Loucy (cell line): ENCODE results near the gene TMEM39B.

Source experiments
- H2AFZ ChIP-seq: fragments of 200-600 bp; sonication (generic); 2 replicates; pipeline ENCODE4 v1.6.0; 2016; ENCODE audit warnings: antibody characterized with exemption, mild to moderate bottlenecking, low read length, moderate library complexity
- H3F3A ChIP-seq: fragments of 200-600 bp; 2 replicates; pipeline ENCODE4 v1.6.0; 2016; ENCODE audit warnings: antibody characterized with exemption, low read depth, mild to moderate bottlenecking
- H3K27me3 ChIP-seq: fragments of 200-600 bp; sonication (generic); 2 replicates; pipeline ENCODE4 v1.6.1; 2014; ENCODE audit warnings: low read length, mild to moderate bottlenecking; ENCODE audit not compliant: insufficient read depth, poor library complexity, severe bottlenecking
- H3K36me3 ChIP-seq: fragments of 200-600 bp; sonication (generic); 2 replicates; pipeline ENCODE4 v1.6.1; 2016; ENCODE audit warnings: low read length; ENCODE audit not compliant: insufficient read depth
- H3K4me1 ChIP-seq: fragments of 200-600 bp; sonication (generic); 2 replicates; pipeline ENCODE4 v1.5.1; 2014; ENCODE audit warnings: low read length, mild to moderate bottlenecking; ENCODE audit not compliant: insufficient read depth, poor library complexity, severe bottlenecking
- H3K4me2 ChIP-seq: fragments of 200-600 bp; sonication (generic); 2 replicates; pipeline ENCODE4 v1.6.0; 2014; ENCODE audit warnings: antibody characterized with exemption, low read length, low read depth, mild to moderate bottlenecking; ENCODE audit not compliant: poor library complexity, severe bottlenecking
- H3K4me3 ChIP-seq: fragments of 200-600 bp; sonication (generic); 2 replicates; pipeline ENCODE4 v1.5.1; 2014; ENCODE audit warnings: low read length, mild to moderate bottlenecking, mixed read lengths; ENCODE audit not compliant: poor library complexity, severe bottlenecking
- H3K79me2 ChIP-seq: fragments of 200-600 bp; sonication (generic); 2 replicates; pipeline ENCODE4 v1.6.1; 2014; ENCODE audit warnings: low read length; ENCODE audit not compliant: insufficient read depth
- H3K9ac ChIP-seq: fragments of 200-600 bp; sonication (generic); 2 replicates; pipeline ENCODE4 v1.6.0; 2014; ENCODE audit warnings: mild to moderate bottlenecking, low read depth, low read length, moderate library complexity; ENCODE audit not compliant: poor library complexity, severe bottlenecking
- H3K9me2 ChIP-seq: fragments of 200-600 bp; sonication (generic); replicated peaks from 2 replicates; pipeline ENCODE4 v1.6.1; 2016; ENCODE audit warnings: low read depth, low read length, mixed read lengths
- H3K9me3 ChIP-seq: fragments of 200-600 bp; sonication (generic); 2 replicates; pipeline ENCODE4 v1.6.1; 2014; ENCODE audit warnings: mild to moderate bottlenecking, antibody characterized with exemption, low read length, low read depth; ENCODE audit not compliant: insufficient read depth
- H4K20me1 ChIP-seq: fragments of 200-600 bp; sonication (generic); 2 replicates; pipeline ENCODE4 v1.6.0; 2014; ENCODE audit warnings: antibody characterized with exemption, low read length, mild to moderate bottlenecking; ENCODE audit not compliant: insufficient read depth, poor library complexity, severe bottlenecking
- EZH2phosphoT487 ChIP-seq: fragments of 200-600 bp; IDR thresholded peaks from 2 replicates; pipeline ENCODE4 v1.6.1; 2018; ENCODE audit warnings: antibody characterized with exemption, mild to moderate bottlenecking, moderate library complexity, borderline replicate concordance
- TF ChIP-seq, protein P1 (sequence below): fragments of 200-600 bp; sonication (generic); conservative IDR thresholded peaks from 2 replicates; pipeline ENCODE4 v1.5.1; 2014; ENCODE audit warnings: mild to moderate bottlenecking, antibody characterized with exemption, low read length

TMEM39B gene

DNA sequence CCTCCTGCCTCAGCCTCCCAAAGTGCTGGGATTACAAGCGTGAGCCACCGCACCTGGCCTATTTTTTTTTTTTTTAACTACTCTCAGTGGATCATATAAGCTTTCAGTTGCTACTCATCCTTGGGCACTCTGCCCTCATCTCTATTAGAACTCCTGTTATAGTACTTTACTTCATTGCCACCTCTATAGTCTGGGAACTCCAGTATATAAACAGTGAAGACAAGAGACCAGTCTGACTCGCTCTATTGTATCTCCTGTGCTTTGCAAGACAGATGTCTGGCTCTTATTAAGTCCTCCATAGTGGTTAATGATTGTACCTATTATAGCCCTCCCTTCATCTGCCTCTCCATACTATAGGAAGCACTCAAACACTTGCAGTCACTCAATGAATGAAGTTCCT, 44.0 kb upstream of the TMEM39B start:
- TF ChIP-seq, protein P1, sequence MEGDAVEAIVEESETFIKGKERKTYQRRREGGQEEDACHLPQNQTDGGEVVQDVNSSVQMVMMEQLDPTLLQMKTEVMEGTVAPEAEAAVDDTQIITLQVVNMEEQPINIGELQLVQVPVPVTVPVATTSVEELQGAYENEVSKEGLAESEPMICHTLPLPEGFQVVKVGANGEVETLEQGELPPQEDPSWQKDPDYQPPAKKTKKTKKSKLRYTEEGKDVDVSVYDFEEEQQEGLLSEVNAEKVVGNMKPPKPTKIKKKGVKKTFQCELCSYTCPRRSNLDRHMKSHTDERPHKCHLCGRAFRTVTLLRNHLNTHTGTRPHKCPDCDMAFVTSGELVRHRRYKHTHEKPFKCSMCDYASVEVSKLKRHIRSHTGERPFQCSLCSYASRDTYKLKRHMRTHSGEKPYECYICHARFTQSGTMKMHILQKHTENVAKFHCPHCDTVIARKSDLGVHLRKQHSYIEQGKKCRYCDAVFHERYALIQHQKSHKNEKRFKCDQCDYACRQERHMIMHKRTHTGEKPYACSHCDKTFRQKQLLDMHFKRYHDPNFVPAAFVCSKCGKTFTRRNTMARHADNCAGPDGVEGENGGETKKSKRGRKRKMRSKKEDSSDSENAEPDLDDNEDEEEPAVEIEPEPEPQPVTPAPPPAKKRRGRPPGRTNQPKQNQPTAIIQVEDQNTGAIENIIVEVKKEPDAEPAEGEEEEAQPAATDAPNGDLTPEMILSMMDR: no peak
- TF ChIP-seq EZH2phosphoT487: no peak
- peaks cover 98% of the 10 kb centered on the region for H3K79me2 ChIP-seq
- no peaks in the 10 kb centered on the region for H3K9me2 ChIP-seq
- H3K4me2 ChIP-seq: no peak overlapping the region
- peaks cover 69% of the 10 kb centered on the region for H3K36me3 ChIP-seq
- no peak overlapping the region for H3K9ac ChIP-seq
- no peak overlapping the region for H3K4me3 ChIP-seq
- no peaks in the 10 kb centered on the region for H3K9me3 ChIP-seq
- H2AFZ ChIP-seq: no peak overlapping the region
- no peaks in the 10 kb centered on the region for H3F3A ChIP-seq
- H3K4me1 ChIP-seq: peaks cover 10% of the 10 kb centered on the region
- H3K27me3 ChIP-seq: no peaks in the 10 kb centered on the region
- H4K20me1 ChIP-seq: peaks cover 96% of the 10 kb centered on the region

DNA sequence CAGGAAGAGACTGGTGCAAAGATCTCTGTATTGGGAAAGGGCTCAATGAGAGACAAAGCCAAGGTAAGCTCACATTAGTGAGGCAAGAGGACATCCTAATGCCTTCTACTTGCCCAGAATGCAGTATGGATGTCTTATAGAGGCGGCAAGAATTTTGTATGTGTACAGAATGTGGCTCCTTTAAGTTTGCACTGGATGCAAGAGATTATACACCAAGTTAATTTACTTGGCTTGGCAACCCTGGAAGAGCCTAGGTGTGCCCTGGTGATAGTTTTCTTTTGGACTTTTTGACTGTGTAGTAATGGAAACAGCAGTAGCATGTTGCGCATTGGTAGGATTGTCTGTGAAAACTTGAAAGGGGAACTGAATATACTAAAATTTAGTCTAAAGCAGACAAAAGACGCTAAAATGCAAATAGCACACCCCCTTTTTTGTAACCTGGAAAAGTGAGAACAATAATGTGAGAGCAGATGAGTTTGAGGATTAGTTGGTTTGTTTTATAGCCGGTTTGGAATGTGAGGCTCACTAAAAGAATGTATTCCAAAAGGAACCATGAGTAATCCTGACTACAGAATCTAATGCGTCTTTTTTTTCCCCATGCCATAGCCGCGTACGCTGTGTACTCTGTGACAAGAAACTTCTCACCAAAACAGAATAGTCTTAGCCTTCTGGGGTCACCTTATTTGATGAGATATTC, 41.0 kb upstream of the TMEM39B start:
- TF ChIP-seq, protein P1: no peak
- TF ChIP-seq EZH2phosphoT487: no peak
- Histone ChIP-seq H3K4me2 (no peak overlapping the region), H3K27me3 (no peaks in the 10 kb centered on the region), H3K9me2 (no peaks in the 10 kb centered on the region), H3K36me3 (peaks cover 88% of the 10 kb centered on the region), H4K20me1 (peaks cover 92% of the 10 kb centered on the region), H3K4me3 (no peak overlapping the region), H3K9ac (no peak overlapping the region), H3K79me2 (peaks cover 96% of the 10 kb centered on the region), H3F3A (no peaks in the 10 kb centered on the region), H3K4me1 (peaks cover 5% of the 10 kb centered on the region), H2AFZ (no peak overlapping the region), H3K9me3 (no peaks in the 10 kb centered on the region)

DNA sequence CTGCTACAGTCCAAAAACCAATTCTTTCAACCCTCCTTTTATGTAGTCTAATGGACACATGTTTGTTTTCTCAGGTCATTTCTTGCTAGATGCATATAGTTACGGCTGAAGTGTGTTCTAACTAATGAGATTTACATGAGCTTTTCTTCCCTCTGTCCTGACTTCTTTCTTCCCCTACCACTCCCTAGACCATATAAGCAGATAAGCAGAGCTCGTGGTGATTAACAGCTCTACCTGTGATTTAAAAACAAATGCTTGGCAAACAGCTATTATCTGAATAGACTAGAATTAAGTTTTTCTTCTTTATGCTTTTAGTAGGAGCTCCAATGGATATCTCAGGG, 40.5 kb upstream of the TMEM39B start:
- H2AFZ ChIP-seq: no peak overlapping the region
- H3K9me3 ChIP-seq: no peaks in the 10 kb centered on the region
- peaks cover 91% of the 10 kb centered on the region for H3K36me3 ChIP-seq
- H4K20me1 ChIP-seq: peaks cover 92% of the 10 kb centered on the region
- H3K9me2 ChIP-seq: no peaks in the 10 kb centered on the region
- H3K4me2 ChIP-seq: no peak overlapping the region
- H3K27me3 ChIP-seq: no peaks in the 10 kb centered on the region
- H3K4me1 ChIP-seq: peaks cover 5% of the 10 kb centered on the region
- H3K79me2 ChIP-seq: peaks cover 96% of the 10 kb centered on the region
- no peak overlapping the region for H3K9ac ChIP-seq
- no peaks in the 10 kb centered on the region for H3F3A ChIP-seq
- no peak for TF ChIP-seq EZH2phosphoT487
- TF ChIP-seq, protein P1: no peak
- H3K4me3 ChIP-seq: no peak overlapping the region
